HG02840 (cell line): ENCODE results near the gene PPP1R12B.
"Not testable (repeated sequence)": the region's sequence is repeated elsewhere in the genome, so short reads cannot be mapped to it uniquely, and the experiment has no call there.

Source experiments
- ATAC-seq: cut with Tn5 transposase; IDR thresholded peaks from one replicate; pipeline ENCODE4 v1.9.1; 2021; ENCODE audit warnings: mild to moderate bottlenecking, moderate library complexity, moderate number of reproducible peaks; ENCODE audit not compliant: unreplicated experiment, low FRiP score

PPP1R12B gene

GRCh38 chr1:202571719-202572339 is 223.3 kb downstream of the PPP1R12B start:
- ATAC-seq: no peak

DNA sequence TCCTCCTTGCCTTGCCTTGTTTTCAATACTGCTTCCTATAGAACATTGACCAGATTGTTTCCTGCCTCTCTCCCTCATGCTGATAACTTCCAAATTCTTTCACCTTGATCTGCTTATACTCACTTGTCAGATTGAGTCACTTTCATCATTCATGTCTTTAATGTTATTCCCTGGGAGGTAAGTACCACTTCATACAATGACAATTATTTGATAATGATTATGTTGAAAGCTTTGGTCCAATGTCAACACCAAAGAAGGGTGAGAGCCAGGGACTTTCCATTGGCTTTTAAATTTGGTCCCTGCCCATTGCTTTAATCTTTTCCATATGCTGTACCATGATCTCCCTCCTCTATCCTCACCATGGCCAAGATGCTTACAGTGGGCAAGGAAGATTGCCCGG is 224.4 kb downstream of the PPP1R12B start:
- ATAC-seq: no peak

DNA sequence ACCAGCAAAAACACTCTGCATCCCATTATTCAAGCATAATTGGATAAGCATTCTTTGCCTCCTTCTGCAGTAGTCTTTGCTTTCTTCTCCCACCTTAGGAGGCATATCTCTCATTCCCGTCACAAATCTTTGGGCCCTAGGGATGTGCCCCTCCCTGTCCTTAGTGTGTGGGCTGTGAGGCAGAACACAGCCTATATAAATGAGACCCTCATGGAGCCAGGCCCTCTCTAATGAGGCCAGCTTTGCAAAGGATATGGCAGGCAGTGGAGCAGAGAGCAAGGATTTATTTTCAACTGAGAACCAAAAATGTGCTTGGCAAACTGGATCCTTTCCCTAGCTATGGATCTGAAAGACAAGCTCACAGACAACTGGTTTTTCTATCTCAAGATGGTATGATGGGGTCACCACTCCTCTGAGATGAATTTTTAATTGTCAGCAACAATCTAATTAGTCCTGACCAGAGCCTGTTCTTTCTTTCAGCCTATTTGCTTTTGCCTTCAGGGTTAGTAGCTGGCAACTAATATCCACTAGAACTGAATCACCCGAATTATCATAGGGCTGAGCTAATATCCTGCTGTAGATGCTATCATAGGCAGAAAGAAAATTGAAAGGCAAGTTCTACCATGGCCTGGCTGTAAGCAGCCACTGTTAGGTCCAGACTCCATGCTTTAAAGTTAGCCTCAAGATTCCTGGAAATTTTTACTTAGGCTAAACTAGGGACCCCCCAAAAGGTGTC is 227.6 kb downstream of the PPP1R12B start:
- ATAC-seq: no peak

DNA sequence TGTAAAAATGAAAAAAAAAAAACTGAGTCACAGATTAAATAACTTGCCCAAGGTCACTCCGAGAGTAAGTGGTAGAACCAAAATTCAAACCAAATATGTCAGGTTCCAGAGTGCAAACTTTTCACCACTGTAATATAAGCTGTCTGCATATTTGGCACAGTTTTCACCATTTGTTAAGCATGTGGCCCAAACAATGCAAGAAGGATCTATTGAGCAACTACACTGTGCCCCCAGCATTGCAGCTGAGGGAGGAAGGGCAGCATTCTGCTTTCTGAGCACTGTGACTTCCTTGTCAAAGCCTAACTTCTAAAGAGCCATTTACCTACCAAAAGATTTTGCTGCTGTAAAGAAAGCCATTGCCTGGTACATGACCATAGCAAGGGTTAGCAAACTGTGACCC is 228.3 kb downstream of the PPP1R12B start:
- ATAC-seq: no peak

- no peak for ATAC-seq
These were observed 228.9 kb downstream of the PPP1R12B start for GRCh38 chr1:202577381-202577780.

GRCh38 chr1:202578001-202578504 is 229.6 kb downstream of the PPP1R12B start:
- ATAC-seq: no peak

- ATAC-seq: no peak
These were observed 230.1 kb downstream of the PPP1R12B start for GRCh38 chr1:202578565-202578964.

GRCh38 chr1:202579806-202580205 is 231.3 kb downstream of the PPP1R12B start:
- ATAC-seq: no peak

DNA sequence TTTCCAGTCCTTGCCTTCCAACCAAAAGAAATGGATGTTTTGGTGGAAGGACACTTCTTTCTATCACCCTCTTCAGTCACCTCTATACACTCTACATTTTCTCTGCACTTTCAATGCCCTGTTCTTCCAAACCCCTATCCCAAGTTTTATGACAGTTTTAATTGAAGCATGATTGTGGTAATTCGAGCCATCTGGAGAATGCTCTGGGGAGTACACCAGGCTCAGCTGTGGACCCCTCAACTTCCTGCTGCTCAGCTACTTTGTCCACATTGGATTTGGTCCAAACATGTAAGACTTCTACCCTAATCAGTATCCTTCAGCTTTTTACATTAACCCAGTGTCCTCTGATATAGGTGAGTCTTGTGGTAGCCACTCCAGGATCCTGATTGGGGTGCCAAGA is 232.1 kb downstream of the PPP1R12B start:
- ATAC-seq: no peak

GRCh38 chr1:202582350-202582749 is 233.9 kb downstream of the PPP1R12B start:
- not testable (repeated sequence) for ATAC-seq

DNA sequence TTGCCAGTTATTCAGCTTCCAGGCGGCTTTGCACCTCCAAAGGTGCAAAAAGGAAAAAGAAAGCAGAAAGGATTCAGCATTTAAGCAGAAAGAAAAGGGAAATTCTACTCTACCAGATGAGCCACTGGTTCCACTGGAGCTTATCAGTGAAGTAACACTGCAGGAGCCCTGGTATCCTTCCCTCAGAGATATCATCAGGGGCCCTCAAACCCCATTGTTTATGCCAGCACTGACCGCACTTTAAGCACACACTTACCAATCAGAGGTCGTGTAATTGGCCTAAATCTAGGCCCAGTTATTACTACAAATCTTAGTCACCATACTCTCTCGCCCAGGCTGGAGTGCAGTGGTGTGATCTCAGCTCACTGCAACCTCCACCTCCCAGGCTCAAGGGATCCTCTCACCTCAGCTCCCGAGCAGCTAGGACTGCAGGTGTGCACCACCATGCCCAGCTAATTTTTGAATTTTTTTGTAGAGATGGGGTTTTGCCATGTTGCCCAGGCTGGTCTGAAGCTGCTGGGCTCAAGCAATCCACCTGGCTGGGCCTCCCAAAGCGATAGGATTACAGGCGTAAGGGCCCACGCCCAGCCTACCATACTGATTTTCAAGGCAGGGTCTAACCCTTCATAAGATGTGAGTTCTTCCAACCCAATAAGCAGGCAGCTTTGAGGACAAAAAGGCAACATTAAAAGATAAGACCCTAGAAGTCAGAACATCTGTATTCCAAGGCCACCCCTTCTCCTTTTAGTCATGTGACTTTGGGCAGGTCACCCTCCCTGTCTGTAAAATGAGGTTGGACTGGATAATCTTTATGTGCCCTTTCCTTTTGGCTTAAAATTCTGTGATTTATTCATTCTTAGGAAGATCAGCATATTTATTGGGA is 236.4 kb downstream of the PPP1R12B start:
- ATAC-seq: no peak

DNA sequence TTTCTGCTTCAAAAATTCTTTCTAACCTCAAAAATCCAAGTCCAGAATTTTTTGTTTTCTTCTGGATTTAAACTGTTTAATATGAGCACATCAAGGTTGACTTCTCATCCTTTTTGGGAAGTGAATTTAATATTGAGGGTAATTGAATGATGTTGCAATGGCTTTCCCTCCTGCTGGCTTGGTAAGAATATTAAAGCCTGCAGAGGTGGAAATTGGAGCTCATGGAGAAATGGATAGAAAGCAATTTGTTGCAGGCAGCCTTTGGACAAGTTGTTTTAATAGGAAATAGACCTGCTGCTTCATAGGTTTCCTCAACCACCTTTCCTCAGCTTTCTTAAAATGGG is 237.1 kb downstream of the PPP1R12B start:
- ATAC-seq: no peak

DNA sequence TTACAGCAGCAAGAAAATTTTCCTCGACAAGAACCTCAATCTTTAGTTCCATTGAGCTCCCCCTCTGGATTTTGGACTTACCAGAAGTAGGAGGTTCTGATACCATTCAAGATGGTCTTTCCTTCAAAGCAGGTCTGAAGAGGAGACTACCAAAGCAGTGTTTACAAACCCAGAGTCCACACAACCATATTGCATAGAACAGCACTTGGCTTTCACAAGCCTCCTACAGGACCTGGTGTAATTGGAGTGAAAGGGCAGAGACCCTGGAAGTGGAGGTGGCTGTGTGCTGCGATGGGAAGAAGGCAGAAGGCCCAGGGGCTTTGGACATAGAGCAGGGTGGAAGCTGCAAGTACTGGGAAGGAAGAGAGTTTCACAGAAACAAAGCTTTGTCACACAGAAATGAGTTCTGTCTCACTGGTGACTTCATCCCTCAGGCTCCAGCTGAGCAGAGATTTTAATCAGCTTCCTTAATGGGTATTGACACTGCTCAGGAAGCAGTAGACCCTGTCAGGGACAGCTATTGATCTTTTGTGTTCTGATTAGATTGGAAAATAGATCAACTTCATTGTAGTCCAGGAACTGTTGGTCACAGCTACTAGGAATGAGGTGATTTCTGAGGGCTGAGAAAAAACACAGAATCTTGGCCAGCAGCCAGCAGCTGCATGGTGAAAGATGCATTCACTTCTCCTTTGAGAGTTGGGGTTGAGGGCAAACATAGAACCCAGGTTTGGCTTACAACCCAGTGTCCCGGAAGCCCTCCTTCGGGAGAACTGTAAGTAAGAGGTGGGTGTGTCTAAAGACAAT is 237.7 kb downstream of the PPP1R12B start:
- ATAC-seq: no peak

DNA sequence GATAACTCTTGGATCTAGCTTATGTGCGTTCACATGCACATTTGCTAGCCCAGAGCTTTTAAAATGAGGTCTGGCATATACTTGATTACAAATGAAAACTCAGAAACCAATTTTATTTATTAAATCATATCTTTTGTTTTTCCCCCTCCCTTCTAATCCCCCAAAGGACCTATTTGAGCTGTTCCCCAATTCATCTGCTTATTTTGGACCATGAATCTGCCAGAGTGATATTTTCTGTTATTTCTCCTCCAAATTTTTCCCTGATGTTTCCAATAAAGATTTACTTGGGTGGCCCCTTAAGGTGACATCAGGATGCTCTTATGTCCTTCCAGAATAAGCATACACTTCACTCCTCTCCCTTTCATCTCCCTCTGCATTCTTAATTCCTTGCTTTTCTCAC is 238.4 kb downstream of the PPP1R12B start:
- no peak for ATAC-seq

DNA sequence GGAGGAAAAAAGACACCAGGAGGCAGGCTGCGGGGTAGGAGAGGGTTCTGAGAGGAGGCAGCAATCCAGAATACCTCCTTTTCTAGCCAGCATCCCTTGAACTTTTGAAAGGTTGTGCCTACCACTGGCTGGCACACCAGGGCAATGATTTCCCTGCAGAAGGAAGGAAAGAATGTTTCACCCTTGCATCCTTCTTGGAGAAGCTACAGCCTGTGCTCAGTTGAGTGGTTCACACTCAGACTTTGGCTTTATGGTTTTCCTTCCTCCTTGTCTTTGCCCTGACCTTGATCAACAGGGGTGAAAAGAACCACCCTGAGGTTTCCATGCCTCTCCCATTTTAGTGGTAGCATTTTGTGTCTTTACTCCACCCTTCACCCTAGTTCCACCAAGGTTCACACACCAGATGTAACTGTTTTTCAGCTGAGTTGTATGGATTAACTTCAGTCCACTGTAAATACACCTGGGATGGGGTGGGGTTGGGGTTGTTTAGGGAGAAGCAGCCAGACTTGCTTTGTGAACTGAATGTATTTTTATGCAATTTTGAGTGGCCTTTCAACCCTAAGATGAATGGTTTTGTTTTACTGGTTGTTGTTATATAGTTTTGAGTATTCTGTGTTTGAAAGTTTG is 239.5 kb downstream of the PPP1R12B start:
- ATAC-seq: no peak

- no peak for ATAC-seq
These were observed 240.1 kb downstream of the PPP1R12B start for GRCh38 chr1:202588503-202589189.

DNA sequence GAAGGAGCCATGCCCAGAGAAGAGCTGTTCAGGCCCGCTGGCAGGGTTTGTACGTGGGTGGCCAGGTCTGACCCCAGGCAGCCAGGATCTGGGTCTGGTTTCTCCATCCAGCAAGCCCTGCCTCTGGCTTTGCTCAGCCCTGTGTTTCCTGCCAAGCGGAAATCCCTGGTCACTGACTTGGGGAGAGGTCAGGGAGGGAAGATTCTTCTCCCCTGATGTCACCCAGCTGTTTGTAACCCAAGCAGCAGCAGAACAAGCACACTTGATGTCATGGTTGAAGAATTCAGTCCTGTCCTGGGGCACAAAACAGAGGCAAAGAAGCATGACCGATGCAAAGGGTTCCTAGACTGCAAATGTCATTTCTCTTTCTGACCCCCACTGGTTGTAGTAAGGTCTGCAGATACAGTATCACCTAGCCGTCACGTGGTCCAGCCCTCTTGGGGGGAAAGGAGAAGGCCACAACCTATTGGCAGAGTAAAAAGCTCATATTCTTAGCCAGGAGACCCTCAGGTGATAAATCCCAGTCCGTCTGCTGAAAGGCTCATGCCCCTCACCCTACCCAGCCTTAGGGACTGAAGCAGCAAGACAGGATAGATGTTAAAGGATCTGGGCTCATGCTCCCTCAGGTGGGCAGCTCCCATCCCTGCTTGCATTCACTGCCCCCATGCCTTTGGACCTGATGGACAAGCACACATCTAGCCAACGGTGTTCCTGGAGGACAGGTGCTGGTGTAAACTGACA is 240.9 kb downstream of the PPP1R12B start:
- ATAC-seq: no peak

- ATAC-seq: no peak
These were observed 241.6 kb downstream of the PPP1R12B start for GRCh38 chr1:202590126-202590525.

DNA sequence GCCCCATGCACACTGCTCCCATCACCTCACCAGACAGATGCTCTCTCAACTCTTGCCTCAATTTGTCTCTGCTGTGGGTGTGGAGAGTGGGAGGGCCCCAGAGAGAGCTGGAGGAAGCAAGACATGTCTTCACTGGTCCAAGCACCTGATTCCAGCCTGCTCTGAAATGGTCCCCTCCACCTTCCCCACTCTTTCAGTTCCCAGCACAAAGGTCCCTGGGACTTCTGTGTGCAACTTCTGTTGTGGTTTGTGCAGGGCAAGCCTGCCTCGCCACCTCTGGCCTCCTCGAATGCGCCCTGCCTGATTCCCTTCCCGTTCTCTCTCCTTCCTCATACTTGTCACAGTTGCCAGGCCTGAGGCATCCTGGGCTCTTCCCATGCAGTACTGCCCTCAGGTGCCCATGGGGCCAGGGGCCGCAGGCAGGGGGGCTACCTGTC is 242.5 kb downstream of the PPP1R12B start:
- no peak for ATAC-seq
